Stimulated activated CD8-positive, alpha-beta memory T cell treated with anti-CD3 and anti-CD28 coated beads, Interleukin-2, amount 100 ng/mL, for 48 hours (primary cell): ENCODE data around the gene CHST8.
A peak's percentile ranks its signal among the peaks of the same experiment; 100 is the strongest.

Source experiments
- DNase-seq, 2 donors: peaks; one replicate each; pipeline ENCODE4 v3.0.0-alpha.2; 2020; ENCODE audit warnings: low read depth in 2 of 2

The CHST8 gene

DNA sequence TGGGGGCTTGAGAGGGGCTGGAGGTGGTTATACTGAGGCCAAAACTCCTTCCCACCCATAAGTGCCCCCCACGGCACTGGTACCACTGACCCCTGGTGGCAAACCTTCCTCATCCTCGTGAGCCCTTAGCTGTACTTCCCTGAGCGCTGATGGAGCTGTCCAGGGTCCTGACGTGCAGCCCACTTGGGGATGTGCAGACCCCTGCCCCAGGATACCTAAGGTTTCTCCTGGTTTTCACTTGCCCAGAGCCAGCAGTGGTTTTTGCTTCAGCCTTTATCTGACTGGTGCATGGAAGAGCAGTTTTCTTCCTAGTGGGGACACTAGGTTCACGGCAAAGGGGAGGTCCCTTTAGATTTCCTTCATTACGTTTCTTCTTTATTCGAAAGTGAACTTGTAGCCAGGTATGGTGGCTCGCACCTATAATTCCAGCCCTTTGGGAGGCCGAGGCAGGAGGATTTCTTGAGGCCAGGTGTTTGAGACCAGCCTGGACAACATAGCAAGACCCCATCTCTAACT is 146.2 kb downstream of the CHST8 start:
- no peak for DNase-seq

DNA sequence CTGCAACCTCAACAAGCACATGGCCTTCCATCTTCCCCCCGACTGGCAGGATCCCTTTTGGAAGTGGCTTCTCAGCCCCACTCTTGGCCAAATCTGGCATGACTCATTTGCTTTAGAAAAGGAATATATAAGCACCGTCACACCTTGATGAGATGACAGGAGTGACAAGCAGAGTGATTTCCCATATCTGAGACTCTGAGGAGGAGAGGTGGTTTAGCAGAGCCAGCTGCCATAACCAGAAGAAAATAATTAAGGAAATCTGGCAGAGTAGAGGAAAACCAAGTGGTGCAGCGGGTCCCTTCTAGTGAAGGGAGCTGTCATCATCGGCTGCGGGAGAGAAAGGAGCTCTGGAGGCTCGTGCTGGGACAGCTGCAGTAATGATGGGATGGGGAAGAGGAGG is 147.5 kb downstream of the CHST8 start:
- no peak for DNase-seq

- DNase-seq: no peak
These were observed 148.4 kb downstream of the CHST8 start for GRCh38 chr19:33770107-33770506.

DNA sequence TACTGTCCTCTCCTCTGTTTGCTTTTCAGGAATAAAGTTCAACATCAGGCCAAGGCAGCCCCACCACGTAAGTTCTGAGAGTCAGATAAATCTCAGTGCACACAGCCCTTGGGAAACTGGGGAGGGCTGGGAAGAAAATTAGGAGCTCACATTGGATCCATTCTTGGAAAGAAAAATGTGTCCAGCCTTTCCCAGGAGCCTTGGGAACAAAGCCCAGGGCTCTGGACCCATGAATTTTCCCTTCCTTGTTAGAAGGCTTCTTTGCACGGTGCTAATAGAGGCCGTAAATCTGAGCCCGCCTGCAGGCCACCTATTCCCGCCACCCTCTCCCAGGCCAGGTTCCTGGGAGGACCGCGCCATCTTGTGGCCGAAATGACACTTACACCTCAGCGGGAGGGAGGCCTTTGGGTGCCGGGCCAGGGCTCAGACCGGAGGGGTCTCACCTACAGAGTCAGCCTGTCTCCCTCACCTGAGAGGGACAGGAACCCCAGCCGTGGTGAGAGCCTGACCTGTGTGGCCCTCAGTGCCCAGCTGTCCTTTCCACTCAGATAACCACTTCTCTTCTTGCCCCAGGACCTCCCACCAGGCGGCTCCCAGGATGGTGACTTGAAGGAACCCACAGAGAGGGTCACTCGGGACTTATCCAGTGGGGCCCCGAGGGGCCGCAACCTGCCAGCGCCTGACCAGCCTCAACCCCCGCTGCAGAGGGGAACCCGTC is 149.8 kb downstream of the CHST8 start:
- peak; percentile 58 to 59 for DNase-seq

- DNase-seq: no peak
These were observed 150.5 kb downstream of the CHST8 start for GRCh38 chr19:33772102-33772857.

- DNase-seq: no peak
These were observed 151.1 kb downstream of the CHST8 start for GRCh38 chr19:33772858-33773180.

GRCh38 chr19:33773704-33774624 is 152.2 kb downstream of the CHST8 start:
- DNase-seq: no peak

GRCh38 chr19:33774751-33775150 is 153.0 kb downstream of the CHST8 start:
- no peak for DNase-seq

- DNase-seq: no peak
These were observed 154.2 kb downstream of the CHST8 start for GRCh38 chr19:33775731-33776487.

DNA sequence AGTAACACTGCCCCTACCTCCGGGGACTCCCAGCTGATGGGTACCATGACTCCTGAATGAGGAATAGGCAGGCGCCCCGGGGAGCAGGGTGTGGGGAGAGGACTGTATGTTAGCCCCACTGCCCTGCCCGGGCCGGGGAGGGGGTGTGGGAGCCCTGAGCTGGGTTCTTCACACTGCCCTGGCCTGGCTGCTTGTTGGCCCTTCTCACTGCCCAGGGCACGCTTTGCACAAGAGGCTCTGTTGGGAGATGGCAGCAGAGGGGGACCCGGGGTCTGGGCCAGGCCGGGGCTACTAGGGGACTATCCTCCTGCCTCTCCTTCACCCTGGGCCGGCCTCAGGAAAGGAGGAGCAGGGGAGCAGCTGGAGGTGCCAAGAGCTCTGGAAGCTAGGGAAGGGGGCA is 155.6 kb downstream of the CHST8 start:
- no peak for DNase-seq

DNA sequence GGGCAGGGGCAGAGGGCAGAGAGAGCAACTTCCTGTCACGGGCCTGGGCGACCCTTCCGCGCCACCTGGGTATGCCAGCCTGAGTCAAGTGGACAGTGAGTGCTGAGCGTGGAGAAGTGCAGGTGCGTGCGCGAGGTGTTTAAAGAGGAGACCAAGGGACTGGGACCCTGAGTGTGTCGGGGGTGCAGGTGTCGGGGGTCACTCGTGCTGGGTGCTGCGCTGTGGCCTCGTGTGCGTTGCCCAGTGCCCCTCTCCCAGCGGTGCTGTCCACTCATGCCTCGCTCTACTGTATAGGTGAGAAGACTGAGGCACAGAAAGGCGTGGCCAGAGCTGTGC is 156.0 kb downstream of the CHST8 start:
- no peak for DNase-seq

DNA sequence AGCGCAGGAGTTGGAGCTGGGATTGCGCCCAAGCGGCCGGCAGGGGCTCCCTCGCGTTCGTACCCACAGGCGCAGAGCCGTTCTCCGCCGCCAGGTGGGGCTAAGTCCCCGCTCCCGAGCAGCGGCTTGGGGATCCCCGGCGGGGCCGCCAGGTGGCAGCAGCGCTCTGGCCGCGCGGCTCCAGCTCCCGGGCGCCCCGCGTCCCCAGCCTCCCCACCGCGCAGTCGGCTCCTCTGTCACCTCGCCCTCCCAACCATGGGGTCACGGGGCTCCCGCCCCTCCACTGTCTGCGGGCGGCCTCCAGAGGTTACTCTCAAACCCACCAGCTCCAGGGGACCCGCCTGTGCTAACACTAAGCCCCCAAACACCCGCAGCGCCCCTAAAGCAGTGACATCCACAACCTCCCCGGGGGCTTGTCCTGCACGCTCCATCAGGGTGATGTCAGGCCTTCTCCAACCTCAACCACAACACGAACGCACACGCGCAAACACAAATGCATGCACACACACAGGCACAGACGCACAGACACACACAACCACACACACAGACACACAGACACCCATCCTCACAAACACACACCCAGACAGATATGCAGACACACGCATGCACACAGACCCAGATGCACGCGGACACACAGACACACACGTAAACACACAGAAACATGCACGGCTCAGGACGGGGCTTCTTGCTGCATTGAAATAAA is 156.5 kb downstream of the CHST8 start:
- DNase-seq: peak; percentile 77 to 78

- no peak for DNase-seq
These were observed 158.1 kb downstream of the CHST8 start for GRCh38 chr19:33779849-33780248.

DNA sequence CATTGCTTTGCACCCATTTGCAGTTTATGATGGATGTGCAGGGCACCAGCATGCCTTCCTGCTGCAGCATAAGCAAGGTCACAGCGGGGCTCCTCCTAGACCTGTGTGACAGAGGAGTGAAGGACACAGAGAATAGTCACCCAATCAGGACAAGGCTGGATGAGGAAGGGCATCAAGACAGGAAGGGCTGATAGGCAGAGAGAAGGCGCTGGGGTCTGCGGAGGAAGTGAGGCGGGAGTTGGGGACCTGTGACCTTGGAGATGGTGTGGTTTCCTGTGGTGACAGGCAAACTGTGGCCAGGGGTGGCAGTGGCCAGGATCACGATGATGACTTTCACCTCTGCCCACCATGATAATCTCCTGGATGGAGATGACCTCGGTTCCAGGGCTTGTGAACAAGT is 158.5 kb downstream of the CHST8 start:
- DNase-seq: no peak

DNA sequence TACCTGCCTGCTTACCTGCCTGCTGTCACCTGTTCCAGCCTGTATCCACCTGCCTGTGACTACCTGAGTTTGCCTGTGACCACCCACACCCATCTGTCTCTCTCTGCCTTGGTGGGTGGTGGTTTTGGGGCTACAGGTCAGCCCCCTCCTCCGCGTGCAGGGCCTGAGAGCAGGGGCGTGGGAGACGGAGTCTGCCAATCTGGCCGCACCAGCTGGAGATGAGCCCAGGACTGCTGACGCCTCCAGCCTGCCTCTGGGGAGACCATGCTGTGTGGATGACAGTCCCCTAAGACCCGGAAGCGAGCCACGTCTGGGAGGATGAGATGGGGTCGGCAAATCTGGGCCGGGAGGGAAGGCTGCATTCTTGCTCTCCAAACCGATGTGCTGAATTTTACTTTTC is 159.0 kb downstream of the CHST8 start:
- DNase-seq: no peak

GRCh38 chr19:33781415-33781935 is 159.7 kb downstream of the CHST8 start:
- no peak for DNase-seq

GRCh38 chr19:33781996-33782395 is 160.2 kb downstream of the CHST8 start:
- DNase-seq: no peak

DNA sequence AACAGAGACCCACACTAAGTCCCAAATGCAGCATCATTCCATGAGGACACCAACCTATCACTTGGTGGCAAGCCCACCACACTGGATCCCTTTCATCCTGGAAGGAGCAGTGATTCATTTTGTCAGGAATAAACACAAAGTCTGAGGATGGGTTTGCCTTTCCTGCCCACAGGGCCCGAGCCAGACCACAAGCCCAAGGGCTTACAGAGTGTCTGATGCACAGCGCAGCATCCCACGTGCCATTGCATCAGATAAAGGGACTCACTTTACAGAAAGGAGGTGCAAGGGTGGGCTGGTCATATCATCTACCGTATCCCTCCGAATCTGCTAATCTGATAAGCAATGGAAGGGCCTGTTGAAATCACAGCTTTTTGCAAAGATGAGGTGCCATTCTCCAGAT is 162.7 kb downstream of the CHST8 start:
- DNase-seq: no peak

DNA sequence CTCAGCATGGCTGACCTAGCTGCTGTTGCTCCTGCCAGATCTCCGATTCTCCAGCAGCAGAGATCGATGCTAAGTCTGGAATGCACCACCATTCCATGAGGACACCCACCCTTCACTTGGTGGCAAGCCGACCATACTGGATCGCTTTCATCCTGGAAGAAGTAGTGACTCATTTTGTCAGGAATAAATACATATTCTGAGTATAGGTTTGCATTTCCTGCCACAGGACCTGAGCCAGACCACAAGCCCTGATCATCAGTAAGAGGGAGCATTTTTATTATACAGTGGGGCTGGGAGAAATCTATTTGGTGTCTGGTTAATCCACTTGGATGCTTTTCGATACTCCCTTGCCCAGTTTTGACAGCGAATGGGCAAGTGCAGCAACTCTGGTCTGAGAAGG is 164.0 kb downstream of the CHST8 start:
- DNase-seq: no peak

DNA sequence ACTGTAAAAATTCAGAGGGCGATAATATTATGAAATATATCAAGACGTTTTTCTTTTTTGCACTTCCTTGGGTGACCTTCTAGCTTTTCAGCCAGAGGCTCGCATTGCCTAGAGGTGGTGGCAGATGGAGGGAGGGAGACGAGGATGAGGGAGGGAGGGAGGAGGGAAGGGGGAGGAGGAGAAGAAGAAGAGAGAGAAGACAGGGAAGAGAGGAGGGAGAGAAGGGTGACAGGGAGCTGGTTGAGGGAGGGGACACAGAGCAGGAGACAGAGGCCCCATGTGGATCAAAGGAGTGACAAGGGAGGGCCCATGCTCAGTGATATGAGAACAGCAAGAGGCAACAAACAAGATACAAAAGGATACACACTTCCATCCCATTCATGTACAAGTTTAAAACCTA is 166.9 kb downstream of the CHST8 start:
- no peak for DNase-seq

- DNase-seq: no peak
These were observed 167.6 kb downstream of the CHST8 start for GRCh38 chr19:33789344-33789743.
